ENCODE measurements around the gene VEZF1.

The VEZF1 gene

GRCh38 chr17:57999010-57999495 is 11.0 kb upstream of the VEZF1 start:
- no peak for DNase-seq

- no peak for DNase-seq
Observed at GRCh38 chr17:57997085-57997809, 9.2 kb upstream of the VEZF1 start.

- peak; percentile 24 to 58 for DNase-seq
Observed at GRCh38 chr17:57995076-57995956, 7.3 kb upstream of the VEZF1 start.

GRCh38 chr17:57994436-57994835 is 6.4 kb upstream of the VEZF1 start:
- no peak for DNase-seq

- no peak for DNase-seq
Observed at GRCh38 chr17:57993471-57994365, 5.7 kb upstream of the VEZF1 start.

GRCh38 chr17:57991537-57991936 is 3.5 kb upstream of the VEZF1 start:
- no peak for DNase-seq

GRCh38 chr17:57990037-57990436 is 2.0 kb upstream of the VEZF1 start:
- DNase-seq, result no peak

GRCh38 chr17:57988301-57989250 is 522 bp upstream of the VEZF1 start:
- peak in 1 of 2 experiments; percentile 57 for DNase-seq

GRCh38 chr17:57986841-57987580 is 1.0 kb downstream of the VEZF1 start:
- DNase-seq, result peak; percentile 27 to 42

GRCh38 chr17:57985675-57985974 is 2.4 kb downstream of the VEZF1 start:
- DNase-seq, result no peak

GRCh38 chr17:57984936-57985674 is 2.9 kb downstream of the VEZF1 start:
- no peak for DNase-seq

GRCh38 chr17:57984261-57984890 is 3.7 kb downstream of the VEZF1 start:
- DNase-seq, result no peak

GRCh38 chr17:57983446-57983845 is 4.6 kb downstream of the VEZF1 start:
- no peak for DNase-seq

GRCh38 chr17:57982452-57983170 is 5.4 kb downstream of the VEZF1 start:
- no peak for DNase-seq

- DNase-seq, result no peak
Observed at GRCh38 chr17:57980522-57980921, 7.5 kb downstream of the VEZF1 start.

GRCh38 chr17:57979076-57979475 is 9.0 kb downstream of the VEZF1 start:
- no peak for DNase-seq

GRCh38 chr17:57976594-57976993 is 11.5 kb downstream of the VEZF1 start:
- no peak for DNase-seq

- no peak for DNase-seq
Observed at GRCh38 chr17:57975044-57975443, 13.0 kb downstream of the VEZF1 start.
